IPS DF 4.7 (cell line): ENCODE data around the gene STXBP5L.
"Not testable (repeated sequence)": the region's sequence is repeated elsewhere in the genome, so short reads cannot be mapped to it uniquely, and the experiment has no call there.

Experiments used
- DNase-seq: peaks from one replicate; pipeline ENCODE4 v3.0.0-alpha.2; 2013; ENCODE audit warnings: low spot score; ENCODE audit errors: extremely low read depth

Gene STXBP5L

GRCh38 chr3:121230194-121230593 is 322.2 kb downstream of the STXBP5L start:
- not testable (repeated sequence) for DNase-seq

GRCh38 chr3:121231872-121232271 is 323.9 kb downstream of the STXBP5L start:
- no peak for DNase-seq

DNA sequence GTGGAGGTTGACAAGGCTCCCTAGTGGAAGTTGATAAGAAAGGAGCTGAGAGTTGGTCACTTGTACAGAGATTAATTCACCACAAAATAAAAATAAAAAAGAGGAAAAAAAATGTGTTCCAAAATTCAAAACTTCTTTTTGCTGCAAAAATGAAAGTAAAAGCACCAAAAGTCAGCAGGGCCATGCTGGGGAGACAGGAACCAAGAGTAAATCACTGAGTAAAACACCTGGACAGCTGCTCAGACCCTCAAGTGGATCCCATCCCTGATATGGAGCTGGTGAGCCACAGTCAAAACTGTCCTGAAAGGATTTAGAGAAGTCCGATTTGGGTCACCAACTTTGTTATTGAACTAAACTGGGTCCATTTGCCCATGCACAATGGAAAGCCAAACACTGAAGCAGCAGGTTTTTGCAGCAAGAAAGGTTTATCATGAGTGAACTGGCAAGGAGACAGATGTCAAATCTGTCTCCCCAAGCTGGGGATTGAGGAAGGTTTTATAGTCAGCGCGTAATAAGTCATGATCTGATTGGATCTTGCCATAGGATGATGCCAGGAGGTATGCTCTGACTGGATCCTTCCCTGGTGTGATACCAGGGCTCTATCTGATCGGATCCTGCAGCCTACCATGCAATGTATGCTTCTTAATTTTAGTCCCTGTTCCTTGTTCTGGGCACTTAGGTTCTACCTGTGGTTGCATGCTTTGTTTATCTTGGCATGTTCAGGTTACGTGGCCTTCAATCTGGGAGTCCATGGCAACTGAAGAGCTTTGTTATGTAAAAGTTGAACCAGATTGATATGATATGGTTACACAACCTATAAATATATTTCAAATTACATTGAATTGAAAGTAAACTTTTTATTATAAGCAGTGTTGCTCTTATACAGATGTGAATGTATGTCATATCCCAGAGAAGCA is 324.6 kb downstream of the STXBP5L start:
- no peak for DNase-seq

DNA sequence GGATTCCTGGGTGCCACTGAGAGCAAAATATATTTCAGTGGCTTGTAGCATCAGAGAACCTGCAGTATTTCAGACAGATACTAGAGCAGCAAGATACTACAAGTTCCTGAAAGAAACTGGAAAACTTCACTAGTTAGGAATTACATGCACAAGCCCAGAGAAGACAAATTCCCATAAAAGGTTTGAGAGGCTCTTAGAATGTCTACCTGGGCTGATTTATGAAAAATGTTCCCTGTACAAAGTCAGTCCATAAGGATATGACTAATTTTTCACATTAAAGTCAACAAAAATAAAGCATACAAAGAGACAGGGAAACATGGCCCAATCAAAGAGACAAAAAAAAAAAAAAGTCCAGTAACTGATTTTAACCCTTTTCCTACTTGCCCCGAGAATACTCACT is 335.2 kb downstream of the STXBP5L start:
- no peak for DNase-seq

GRCh38 chr3:121252676-121253075 is 344.7 kb downstream of the STXBP5L start:
- DNase-seq: no peak

DNA sequence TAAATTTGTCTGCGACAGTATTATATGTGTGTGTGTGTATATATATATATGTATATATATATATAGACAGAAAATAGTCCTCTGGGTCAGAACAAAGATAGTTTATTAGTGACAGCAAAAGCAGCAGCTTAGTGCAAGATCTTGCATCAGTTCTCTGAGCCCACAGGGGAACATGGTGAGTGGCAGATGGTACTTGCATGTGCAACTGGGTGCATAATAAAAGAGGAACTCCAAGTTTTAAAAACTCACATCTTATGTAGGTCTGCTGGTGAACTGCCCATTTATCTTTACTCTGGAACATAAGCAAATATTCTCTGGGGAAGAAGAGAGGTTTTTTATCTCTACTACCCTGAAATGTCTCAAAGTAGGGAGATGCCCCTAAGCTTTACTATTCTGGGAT is 361.4 kb downstream of the STXBP5L start:
- DNase-seq: no peak

- no peak for DNase-seq
These were observed 366.4 kb downstream of the STXBP5L start for GRCh38 chr3:121274411-121274810.

DNA sequence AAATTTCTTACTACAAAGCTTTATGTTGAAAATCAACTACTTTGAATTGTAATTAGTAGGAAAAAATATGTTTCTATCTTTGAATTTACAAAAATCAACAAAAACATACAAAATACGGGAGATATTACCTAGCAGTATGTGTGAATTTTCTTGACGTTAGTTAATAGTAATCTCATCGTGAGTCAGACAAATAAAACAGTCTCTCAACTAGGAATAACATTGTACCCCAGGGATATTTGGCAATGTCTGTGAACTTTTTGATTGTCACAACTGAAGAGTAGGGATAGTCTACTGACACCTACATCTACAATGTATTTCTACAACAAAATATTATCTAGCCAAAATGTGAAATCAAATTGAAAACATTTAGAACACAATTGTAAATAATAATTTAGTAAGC is 387.4 kb downstream of the STXBP5L start:
- no peak for DNase-seq

DNA sequence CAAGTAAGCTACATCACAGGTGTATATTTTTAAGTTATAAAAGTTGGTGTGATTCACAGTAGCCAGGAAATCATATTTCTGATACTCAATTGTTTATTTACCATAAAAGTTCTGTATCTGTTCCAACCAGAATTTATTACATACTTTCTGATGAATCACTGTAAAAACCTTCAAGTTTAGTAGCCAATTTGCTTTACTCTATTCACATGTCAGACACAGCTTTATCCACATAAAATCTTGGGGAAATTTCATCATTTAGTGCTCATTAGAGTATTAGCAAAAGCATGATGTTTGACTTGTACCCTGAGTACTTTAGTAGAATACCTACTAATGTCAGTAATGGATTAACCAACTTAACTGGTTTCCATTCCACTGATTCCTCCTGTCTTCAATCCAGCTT is 388.0 kb downstream of the STXBP5L start:
- DNase-seq: no peak

DNA sequence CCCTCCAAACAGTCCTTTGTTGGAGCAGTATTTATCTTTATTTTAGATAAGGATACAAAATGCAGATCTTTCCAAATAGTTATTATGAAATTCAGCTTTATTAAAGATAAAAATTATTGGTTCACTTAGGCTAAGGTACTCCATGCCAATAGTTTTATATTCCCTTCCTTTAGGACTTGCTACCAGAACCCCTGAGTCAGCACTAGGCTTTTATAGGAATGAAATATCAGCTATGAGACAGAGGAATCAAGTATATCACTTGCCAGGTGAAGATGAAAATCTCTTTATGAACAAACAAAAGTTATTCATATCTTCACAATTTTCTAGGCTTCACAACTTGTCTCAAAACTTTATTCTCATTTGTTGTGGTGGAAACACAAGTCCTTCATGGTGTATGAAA is 416.3 kb downstream of the STXBP5L start:
- no peak for DNase-seq

DNA sequence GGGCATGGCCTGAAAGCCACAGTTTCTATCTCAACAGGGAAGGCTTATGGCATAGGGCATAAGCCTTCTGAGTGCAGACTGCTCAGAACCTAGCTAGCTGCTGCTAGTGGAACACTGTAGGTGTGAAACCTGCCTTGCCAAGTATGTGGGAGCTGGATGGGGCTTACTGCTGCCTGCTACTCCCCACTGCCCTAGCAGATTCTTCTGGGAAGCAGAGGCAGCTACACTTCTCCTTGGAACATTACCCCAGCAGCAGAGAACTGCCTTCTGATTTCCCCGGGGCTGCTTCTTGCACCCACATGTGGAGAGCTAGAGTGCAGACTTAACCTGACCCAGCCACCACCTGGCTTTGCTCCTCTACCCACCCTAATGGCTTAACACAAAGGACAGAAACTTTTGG is 422.1 kb downstream of the STXBP5L start:
- DNase-seq: no peak

GRCh38 chr3:121330634-121331033 is 422.6 kb downstream of the STXBP5L start:
- no peak for DNase-seq

GRCh38 chr3:121355960-121356359 is 448.0 kb downstream of the STXBP5L start:
- DNase-seq: not testable (repeated sequence)

DNA sequence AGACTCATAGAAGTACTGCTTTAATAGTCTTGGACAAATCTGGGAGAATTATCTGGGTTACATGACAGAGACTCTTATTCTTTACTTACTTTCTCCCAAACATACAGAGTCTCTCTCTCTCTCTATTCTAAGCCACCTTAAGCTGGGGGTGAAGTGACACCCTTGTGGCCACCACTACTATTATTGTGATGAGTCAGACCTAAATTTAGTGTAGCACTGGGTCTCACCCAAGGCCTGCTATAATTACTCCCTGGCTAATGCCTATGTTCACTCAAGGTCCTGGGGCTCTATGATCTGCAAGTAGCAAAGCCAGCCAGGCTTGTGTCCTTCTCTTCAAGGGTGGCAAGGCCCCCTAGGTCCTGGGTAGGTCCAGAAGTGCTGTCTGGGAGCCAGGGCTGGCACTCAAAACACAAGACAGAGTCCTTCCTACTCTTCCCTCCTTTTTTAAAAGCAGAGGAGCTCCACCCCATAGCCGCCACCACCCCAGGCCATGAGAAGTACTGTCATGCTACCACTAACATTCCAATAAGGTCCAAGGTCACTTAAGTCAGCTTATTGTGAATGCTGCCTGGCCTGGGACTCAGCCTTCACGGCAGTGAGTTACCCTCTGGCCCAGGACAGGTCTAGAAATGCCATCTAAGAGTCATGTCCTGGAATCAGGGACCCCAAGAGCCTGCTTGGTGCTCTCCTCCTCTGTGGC is 454.2 kb downstream of the STXBP5L start:
- DNase-seq: no peak

DNA sequence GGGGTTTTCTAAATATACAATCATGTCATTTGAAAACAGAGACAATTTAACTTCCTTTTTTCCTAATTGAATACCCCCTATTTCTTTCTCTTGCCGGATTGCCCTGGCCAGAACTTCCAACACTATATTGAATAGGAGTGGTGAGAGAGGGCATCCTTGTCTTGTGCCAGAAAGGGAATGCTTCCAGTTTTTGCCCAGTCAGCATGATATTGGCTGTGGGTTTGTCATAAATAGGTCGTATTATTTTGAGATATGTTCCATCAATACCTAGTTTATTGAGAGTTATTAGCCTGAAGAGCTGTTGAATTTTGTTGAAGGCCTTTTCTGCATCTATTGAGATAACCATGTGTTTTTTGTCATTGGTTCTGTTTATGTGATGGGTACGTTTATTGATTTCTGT is 480.3 kb downstream of the STXBP5L start:
- not testable (repeated sequence) for DNase-seq

DNA sequence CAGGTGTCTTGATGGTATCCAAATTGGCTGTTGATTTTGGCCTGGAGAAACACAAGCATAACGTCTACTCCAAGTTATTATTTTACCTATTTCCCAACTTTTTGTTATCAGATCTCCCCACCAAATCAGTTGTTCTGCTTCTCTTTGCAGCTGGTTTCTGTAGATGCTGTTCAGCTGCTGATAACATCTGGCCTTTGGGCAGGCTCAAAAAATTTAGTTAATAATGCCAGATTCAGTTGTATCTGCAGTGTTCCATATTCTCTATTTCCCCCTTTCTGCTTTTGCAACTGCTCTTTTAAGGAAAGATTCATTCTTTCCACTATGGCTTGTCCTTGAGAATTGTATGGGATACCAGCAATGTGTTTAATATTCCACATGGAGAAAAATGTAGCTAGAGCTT is 488.0 kb downstream of the STXBP5L start:
- DNase-seq: not testable (repeated sequence)

- DNase-seq: not testable (repeated sequence)
These were observed 490.0 kb downstream of the STXBP5L start for GRCh38 chr3:121398051-121398450.

DNA sequence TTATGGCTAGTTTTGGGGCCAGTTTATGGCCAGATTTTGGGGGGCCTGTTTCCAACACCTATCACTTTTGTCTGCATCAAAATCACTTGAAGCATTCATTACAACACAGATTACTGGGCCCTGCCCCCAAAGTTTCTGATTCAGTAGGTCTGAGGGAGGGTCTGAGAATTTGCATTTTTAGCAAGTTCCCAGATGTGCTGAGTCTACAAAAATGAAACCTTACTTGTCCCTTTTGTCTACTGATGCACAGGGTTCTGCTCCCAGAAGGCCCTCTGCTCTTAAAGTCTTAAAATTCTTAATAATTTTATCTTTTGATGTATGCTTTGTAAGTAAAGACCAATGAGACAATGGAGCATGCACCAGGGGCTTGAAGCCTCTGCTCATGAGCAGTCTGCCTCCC is 491.8 kb downstream of the STXBP5L start:
- no peak for DNase-seq

GRCh38 chr3:121405631-121406030 is 497.6 kb downstream of the STXBP5L start:
- no peak for DNase-seq

- no peak for DNase-seq
These were observed 503.5 kb downstream of the STXBP5L start for GRCh38 chr3:121411523-121411922.

DNA sequence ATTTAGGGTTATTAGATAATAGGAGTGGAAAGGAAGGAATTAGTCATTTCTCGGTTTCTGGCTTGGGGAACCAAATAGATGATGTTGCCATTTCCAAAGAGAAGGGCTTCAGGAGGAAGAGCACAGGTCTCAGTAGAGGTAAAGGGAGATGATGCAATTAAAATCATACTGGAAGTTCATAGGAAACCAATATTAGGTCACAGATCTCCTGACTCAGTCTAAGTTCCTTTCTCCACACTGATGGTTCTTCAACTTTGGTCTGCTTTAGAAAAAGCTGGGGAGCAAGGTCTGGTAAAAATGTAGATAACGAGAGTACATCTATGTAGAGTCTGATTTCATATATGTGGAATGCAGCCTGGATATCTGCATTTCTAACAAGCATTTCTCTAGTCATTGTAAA is 506.9 kb downstream of the STXBP5L start:
- no peak for DNase-seq

- DNase-seq: no peak
These were observed 510.2 kb downstream of the STXBP5L start for GRCh38 chr3:121418182-121418581.

DNA sequence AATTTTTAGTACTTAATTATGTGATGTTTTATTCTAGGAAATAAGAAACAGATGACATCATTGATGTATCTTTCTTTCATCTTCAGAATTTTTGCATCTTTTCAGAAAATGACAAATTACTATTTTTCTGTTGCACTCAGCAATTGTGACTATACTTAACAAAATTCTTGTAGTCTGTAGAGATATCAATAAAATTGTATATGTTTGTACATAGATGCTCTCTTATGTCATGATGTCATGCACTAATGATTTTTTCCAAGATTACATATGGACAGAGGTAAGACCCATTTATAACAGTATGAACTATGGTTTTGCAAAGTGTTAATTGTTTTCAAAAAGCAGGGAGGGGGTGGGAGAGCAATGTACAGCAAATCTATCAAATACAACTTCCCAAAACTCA is 516.5 kb downstream of the STXBP5L start:
- no peak for DNase-seq
